Astrocyte (in vitro differentiated cells and primary cell): ENCODE data around the gene LRRC27. TPM values are rescaled to one million over a fixed set of nuclear protein-coding genes. Genes with fewer than 3 reads are reported as not detected.

Experiments used
- DNase-seq: peaks from one replicate; pipeline ENCODE4 v3.0.0-alpha.2; 2010; ENCODE audit warnings: low read depth
- FAIRE-seq: peaks from 2 replicates; lab custom pipeline; 2011; peaks lifted over from hg19 to GRCh38; lab: Jason Lieb, UNC
- H2AFZ ChIP-seq: 2 replicates; pipeline ENCODE4 v1.6.0; 2012; ENCODE audit warnings: low read depth, low read length, inconsistent platforms
- H3K27ac ChIP-seq: 2 replicates; pipeline ENCODE4 v1.5.1; 2011; ENCODE audit warnings: low read depth, low read length, inconsistent platforms
- H3K27me3 ChIP-seq: 2 replicates; pipeline ENCODE4 v1.6.0; 2011; ENCODE audit warnings: low read length, inconsistent platforms; ENCODE audit not compliant: insufficient read depth
- H3K36me3 ChIP-seq: 2 replicates; pipeline ENCODE4 v1.5.1; 2011; ENCODE audit warnings: low read length, inconsistent platforms; ENCODE audit not compliant: insufficient read depth
- H3K4me1 ChIP-seq: 2 replicates; pipeline ENCODE4 v1.5.1; 2011; ENCODE audit warnings: low read length, inconsistent platforms; ENCODE audit not compliant: insufficient read depth
- H3K4me2 ChIP-seq: 2 replicates; pipeline ENCODE4 v1.6.0; 2012; ENCODE audit warnings: low read length, inconsistent platforms
- H3K4me3 ChIP-seq: 2 replicates; pipeline ENCODE4 v1.5.1; 2011; ENCODE audit warnings: low read depth, mild to moderate bottlenecking, low read length, inconsistent platforms; ENCODE audit not compliant: insufficient read depth
- H3K79me2 ChIP-seq: 2 replicates; pipeline ENCODE4 v1.6.0; 2012; ENCODE audit warnings: mild to moderate bottlenecking, low read length, inconsistent platforms; ENCODE audit not compliant: insufficient read depth
- H3K9ac ChIP-seq: 2 replicates; pipeline ENCODE4 v1.6.0; 2012; ENCODE audit warnings: mild to moderate bottlenecking, low read length, inconsistent platforms
- H3K9me3 ChIP-seq: 2 replicates; pipeline ENCODE4 v1.5.1; 2012; ENCODE audit warnings: low read depth, mild to moderate bottlenecking, low read length, inconsistent platforms; ENCODE audit not compliant: insufficient read depth
- H4K20me1 ChIP-seq: 2 replicates; pipeline ENCODE4 v1.6.0; 2012; ENCODE audit warnings: low read length, inconsistent platforms; ENCODE audit not compliant: insufficient read depth
- H3K27ac Mint-ChIP-seq: one replicate; pipeline ENCODE4 v1.8.0; 2021; ENCODE audit warnings: mild to moderate bottlenecking, mixed read lengths; ENCODE audit not compliant: unreplicated experiment
- H3K27me3 Mint-ChIP-seq: one replicate; pipeline ENCODE4 v1.8.0; 2021; ENCODE audit warnings: low read depth, mixed read lengths; ENCODE audit not compliant: unreplicated experiment
- H3K36me3 Mint-ChIP-seq: one replicate; pipeline ENCODE4 v1.8.0; 2021; ENCODE audit warnings: low read depth, mixed read lengths; ENCODE audit not compliant: unreplicated experiment
- H3K4me1 Mint-ChIP-seq: one replicate; pipeline ENCODE4 v1.8.0; 2021; ENCODE audit warnings: low read depth, mixed read lengths; ENCODE audit not compliant: unreplicated experiment
- H3K4me3 Mint-ChIP-seq: one replicate; pipeline ENCODE4 v1.8.0; 2021; ENCODE audit warnings: mild to moderate bottlenecking, moderate library complexity, mixed read lengths; ENCODE audit not compliant: unreplicated experiment
- H3K9me3 Mint-ChIP-seq: one replicate; pipeline ENCODE4 v1.8.0; 2021; ENCODE audit warnings: mild to moderate bottlenecking, mixed read lengths; ENCODE audit not compliant: unreplicated experiment
- CTCF ChIP-seq: IDR thresholded peaks from 2 replicates; pipeline ENCODE4 v1.5.1; 2011; ENCODE audit warnings: low read depth, mild to moderate bottlenecking, inconsistent platforms, low read length, moderate library complexity; ENCODE audit not compliant: insufficient read depth
- EZH2 ChIP-seq: IDR thresholded peaks from 2 replicates; pipeline ENCODE4 v1.6.1; 2012; ENCODE audit warnings: mild to moderate bottlenecking, low read length, inconsistent platforms; ENCODE audit not compliant: insufficient read depth
- total RNA-seq: library from RNA; stranded (reverse); gene quantifications from 2 replicates; pipeline ENCODE4 v1.2.1, GENCODE V29; 2021

LRRC27 gene
- total RNA-seq, 1 donor from 2014 or later = 8.0 TPM

GRCh38 chr10:132293201-132293812 is 38.7 kb upstream of the LRRC27 start:
- no peak overlapping the region for H3K4me3 ChIP-seq
- FAIRE-seq = no peak
- no peak overlapping the region for H3K4me2 ChIP-seq

GRCh38 chr10:132293813-132294520 is 38.0 kb upstream of the LRRC27 start:
- Histone ChIP-seq H4K20me1 (peaks cover 19% of the 10 kb centered on the region), H3K36me3 (no peaks in the 10 kb centered on the region), H3K27ac (no peak overlapping the region), H3K27me3 (peaks cover 15% of the 10 kb centered on the region), H3K9me3 (no peaks in the 10 kb centered on the region), H3K4me2 (no peak overlapping the region), H2AFZ (no peak overlapping the region), H3K4me3 (no peak overlapping the region), H3K9ac (no peak overlapping the region), H3K4me1 (no peaks in the 10 kb centered on the region), H3K79me2 (no peaks in the 10 kb centered on the region)
- Mint-ChIP-seq H3K4me1 (peaks cover 2% of the 10 kb centered on the region), H3K27me3 (peaks cover 29% of the 10 kb centered on the region), H3K4me3 (no peak overlapping the region), H3K36me3 (peaks cover 5% of the 10 kb centered on the region), H3K9me3 (peaks cover 4% of the 10 kb centered on the region), H3K27ac (peak overlapping the region; percentile 41)
- no peak for FAIRE-seq
- TF ChIP-seq CTCF = no peak
- no peak for TF ChIP-seq EZH2
- DNase-seq = no peak

More at GRCh38 chr10:132293201-132293812, 38.7 kb upstream of the LRRC27 start:
- Histone ChIP-seq H2AFZ (no peak overlapping the region), H3K27ac (no peak overlapping the region), H3K9ac (no peak overlapping the region), H3K36me3 (no peaks in the 10 kb centered on the region), H4K20me1 (peaks cover 17% of the 10 kb centered on the region), H3K27me3 (peaks cover 14% of the 10 kb centered on the region), H3K9me3 (no peaks in the 10 kb centered on the region), H3K4me1 (no peaks in the 10 kb centered on the region), H3K79me2 (no peaks in the 10 kb centered on the region)
- Mint-ChIP-seq H3K9me3 (peaks cover 4% of the 10 kb centered on the region), H3K27ac (no peak overlapping the region), H3K27me3 (peaks cover 28% of the 10 kb centered on the region), H3K4me3 (no peak overlapping the region), H3K36me3 (peaks cover 5% of the 10 kb centered on the region), H3K4me1 (peaks cover 2% of the 10 kb centered on the region)
- no peak for TF ChIP-seq EZH2
- no peak for TF ChIP-seq CTCF
- no peak for DNase-seq
